HG03060 (cell line): Measurements from ENCODE around the gene SNAPC3.
"Not testable (repeated sequence)": the region's sequence is repeated elsewhere in the genome, so short reads cannot be mapped to it uniquely, and the experiment has no call there.

Experiments
- ATAC-seq: cut with Tn5 transposase; IDR thresholded peaks from one replicate; pipeline ENCODE4 v1.9.1; 2021; ENCODE audit warnings: low read depth, moderate number of reproducible peaks; ENCODE audit not compliant: unreplicated experiment

The SNAPC3 gene

GRCh38 chr9:15422372-15423230 lies at the start of gene SNAPC3:
Gene SNAPC3 (plus strand): TSS chr9:15422876. CDS start chr9:15422880, 4 bp downstream.
- peak; percentile 97 for ATAC-seq

GRCh38 chr9:15373881-15374280 lies 48.8 kb upstream of the SNAPC3 start:
- ATAC-seq, result no peak

GRCh38 chr9:15374310-15374709 lies 48.4 kb upstream of the SNAPC3 start:
- no peak for ATAC-seq

GRCh38 chr9:15374825-15375224 lies 47.9 kb upstream of the SNAPC3 start:
- no peak for ATAC-seq

- no peak for ATAC-seq
These were observed 44.8 kb upstream of the SNAPC3 start for GRCh38 chr9:15377625-15378540.

GRCh38 chr9:15379317-15379716 lies 43.4 kb upstream of the SNAPC3 start:
- not testable (repeated sequence) for ATAC-seq

- ATAC-seq, result not testable (repeated sequence)
These were observed 42.8 kb upstream of the SNAPC3 start for GRCh38 chr9:15379888-15380287.

- ATAC-seq, result no peak
These were observed 41.2 kb upstream of the SNAPC3 start for GRCh38 chr9:15381491-15381890.

GRCh38 chr9:15386465-15386864 lies 36.2 kb upstream of the SNAPC3 start:
- no peak for ATAC-seq

GRCh38 chr9:15389173-15389572 lies 33.5 kb upstream of the SNAPC3 start:
- no peak for ATAC-seq

- no peak for ATAC-seq
These were observed 33.0 kb upstream of the SNAPC3 start for GRCh38 chr9:15389631-15390030.

GRCh38 chr9:15390201-15390600 lies 32.5 kb upstream of the SNAPC3 start:
- no peak for ATAC-seq

- no peak for ATAC-seq
These were observed 30.3 kb upstream of the SNAPC3 start for GRCh38 chr9:15392363-15392762.

- no peak for ATAC-seq
These were observed 22.3 kb upstream of the SNAPC3 start for GRCh38 chr9:15400281-15400941.

- ATAC-seq, result no peak
These were observed 21.4 kb upstream of the SNAPC3 start for GRCh38 chr9:15401266-15401665.

GRCh38 chr9:15403155-15403554 lies 19.5 kb upstream of the SNAPC3 start:
- ATAC-seq, result no peak

GRCh38 chr9:15404171-15404570 lies 18.5 kb upstream of the SNAPC3 start:
- no peak for ATAC-seq

- no peak for ATAC-seq
These were observed 5.8 kb upstream of the SNAPC3 start for GRCh38 chr9:15416880-15417279.

GRCh38 chr9:15417626-15418025 lies 5.0 kb upstream of the SNAPC3 start:
- no peak for ATAC-seq

- no peak for ATAC-seq
These were observed 1.9 kb upstream of the SNAPC3 start for GRCh38 chr9:15420796-15421195.

- no peak for ATAC-seq
These were observed 1.1 kb upstream of the SNAPC3 start for GRCh38 chr9:15421532-15421931.
